Activated naive CD4-positive, alpha-beta T cell treated with anti-CD3 and anti-CD28 coated beads, Interleukin-2, amount 50 U/mL, for 16 hours (primary cell): ENCODE measurements around the gene SELPLG.

Source experiments
- DNase-seq: peaks from one replicate; pipeline ENCODE4 v3.0.0-alpha.2; 2020

Gene SELPLG

DNA sequence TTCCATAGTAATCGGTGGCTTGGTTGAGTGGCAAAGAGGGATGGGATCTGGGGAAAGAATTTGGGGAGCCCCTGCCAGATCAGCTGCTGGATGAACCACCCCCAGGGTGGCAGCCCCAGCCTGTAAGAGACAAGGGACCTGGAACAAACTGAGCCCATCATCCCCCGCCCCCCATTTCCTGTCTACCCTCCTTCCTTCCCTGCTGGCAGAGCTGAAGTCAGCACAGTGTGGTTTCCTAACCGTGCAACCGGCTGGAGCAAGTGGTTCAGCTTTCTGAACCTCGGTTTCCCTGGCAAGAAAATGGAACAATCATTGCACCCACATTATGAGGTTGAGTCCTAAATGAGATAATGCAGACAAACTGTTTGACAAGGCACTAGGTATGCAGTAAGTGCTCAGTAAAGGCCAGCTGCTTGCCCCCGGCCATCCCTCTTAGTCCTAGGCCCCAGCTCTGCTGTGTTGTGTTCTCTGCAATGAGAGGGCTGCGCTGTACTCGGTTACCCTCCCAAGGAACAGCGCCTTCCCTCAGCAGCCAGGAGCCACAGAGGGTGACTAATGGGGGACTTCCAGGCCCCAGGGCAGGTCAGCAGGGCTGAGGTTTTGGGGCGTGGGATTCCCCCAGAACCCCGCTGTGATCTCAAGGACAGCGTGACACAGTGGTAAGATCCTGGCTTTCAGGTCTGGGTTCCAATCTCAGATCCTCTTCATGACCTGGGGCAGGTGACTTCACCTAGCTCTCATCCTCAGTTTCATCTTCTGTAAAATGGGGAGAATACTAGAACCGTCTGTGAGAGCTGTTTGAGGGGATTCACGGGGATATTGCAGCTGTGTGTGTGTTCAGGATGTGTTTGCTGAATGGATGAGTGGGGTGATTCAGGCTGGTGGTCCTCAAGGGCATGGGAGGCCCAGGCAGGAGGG, 16.5 kb downstream of the SELPLG start:
- DNase-seq: peak; percentile 77

DNA sequence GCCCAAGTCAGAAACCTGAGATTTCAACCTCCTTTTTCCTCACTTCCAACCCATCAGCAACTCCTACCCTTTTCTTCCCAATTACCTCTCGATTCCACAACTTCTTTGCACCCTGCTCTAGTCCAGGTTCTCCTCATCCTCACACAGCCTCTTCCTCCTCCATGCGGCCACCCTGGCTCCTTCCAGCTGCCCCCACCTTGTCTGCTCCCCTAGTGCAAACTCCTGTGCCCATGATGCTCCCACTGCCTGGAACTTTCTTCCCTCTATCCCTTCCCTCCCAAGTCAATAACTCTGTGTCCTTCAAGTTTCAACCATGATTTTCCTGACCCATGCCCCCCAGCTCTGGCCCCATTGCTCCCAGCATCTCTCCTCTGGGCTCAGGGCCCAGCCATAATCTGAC, 17.3 kb downstream of the SELPLG start:
- DNase-seq: no peak

DNA sequence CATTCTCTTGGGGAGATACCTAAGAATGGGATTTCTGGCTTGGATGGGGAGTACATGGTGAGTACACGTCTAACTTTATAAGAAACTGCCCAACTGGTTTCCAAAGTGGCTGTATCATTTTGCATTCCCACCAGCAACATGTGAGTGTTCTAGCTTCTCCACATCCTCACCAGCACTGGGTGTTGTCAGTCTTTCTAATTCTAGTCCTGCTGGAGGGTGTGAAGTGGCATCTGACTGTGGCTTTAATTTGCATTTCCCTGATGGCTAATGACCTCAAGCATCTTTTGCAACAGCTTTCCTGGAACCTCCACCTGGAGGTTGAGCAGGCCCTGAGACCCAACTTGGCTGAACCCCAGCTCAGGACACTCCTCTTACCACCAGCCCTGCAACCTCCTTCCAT, 17.8 kb downstream of the SELPLG start:
- no peak for DNase-seq

DNA sequence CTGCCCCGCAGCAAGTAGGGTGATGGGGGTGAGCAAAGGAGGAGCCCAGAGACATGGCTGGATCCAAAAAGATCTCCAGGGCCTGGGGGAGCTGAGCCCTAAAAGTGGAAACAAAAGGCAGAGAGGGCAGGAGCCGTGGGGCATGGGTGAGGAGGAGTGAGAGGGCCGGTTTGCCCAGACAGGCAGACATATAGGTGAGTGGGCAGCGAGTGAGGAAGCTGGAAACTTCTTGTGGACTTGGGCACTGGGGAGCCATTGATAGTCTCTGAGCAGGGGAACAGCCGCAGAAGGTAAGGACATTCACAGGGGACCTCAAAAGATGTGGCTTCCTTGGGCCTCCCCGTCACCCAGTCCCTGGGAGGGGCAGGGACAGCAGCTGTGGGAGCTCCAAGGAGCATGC, 19.1 kb downstream of the SELPLG start:
- DNase-seq: no peak

DNA sequence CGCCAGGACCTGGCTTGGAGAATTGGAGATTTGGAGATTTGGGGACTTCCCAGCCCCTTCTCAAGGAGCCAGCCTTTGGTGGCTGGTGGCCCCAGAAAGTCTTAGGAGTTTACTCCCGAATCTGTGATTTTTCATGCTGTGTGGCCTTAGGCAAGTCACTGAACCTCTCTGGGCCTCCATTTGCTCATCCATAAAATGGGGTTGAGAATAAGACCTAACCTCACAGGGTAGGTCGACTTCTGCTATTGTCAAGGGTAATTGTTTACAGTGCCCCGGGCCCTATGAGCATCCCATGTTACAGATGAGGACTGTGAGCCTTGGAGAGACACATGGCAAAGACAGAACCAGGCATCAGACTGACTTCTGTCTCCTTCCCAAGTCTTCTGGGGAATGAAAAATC, 19.7 kb downstream of the SELPLG start:
- no peak for DNase-seq

DNA sequence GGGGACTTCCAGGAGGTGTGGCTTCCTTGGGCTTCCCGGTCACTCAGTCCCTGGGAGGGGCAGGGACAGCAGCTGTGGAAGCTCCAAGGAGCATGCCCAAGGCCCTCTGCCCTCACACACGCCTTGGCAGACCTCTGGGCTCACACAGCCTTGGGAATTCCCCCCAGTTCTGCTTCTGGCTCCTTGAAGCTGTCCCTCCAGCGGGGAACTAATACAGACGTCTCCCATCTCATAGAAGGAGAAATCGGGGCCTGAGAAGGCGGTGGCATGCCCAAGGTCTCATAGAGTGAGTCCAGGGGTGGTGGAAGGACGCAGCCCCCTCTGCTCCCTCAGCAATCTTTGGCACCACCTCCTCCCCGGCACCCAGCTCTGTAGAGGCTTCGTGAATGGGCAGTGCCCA, 20.1 kb downstream of the SELPLG start:
- DNase-seq: no peak

DNA sequence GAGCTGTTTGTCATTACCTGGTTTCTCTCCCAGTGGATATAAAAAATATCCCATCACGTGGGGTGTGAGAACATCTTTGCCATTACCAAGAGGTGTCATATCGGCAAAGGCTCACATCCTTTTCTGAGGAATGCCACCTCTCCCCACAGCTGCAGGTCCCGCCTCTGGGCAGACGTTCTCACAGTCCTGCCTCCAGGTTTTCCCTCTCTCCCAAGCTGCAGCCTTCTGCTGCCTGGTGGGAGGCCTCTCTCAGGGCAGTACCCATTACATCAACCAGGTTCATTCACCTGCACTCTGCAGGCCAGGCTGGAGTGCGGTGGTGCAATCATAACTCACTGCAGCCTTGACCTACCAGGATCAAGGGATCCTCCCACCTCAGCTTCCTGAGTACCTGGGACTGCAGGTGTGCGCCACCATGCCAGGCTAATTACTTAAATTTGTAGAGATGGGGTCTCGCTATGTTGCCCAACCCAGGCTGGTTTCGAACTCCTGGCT, 20.9 kb downstream of the SELPLG start:
- DNase-seq: no peak

DNA sequence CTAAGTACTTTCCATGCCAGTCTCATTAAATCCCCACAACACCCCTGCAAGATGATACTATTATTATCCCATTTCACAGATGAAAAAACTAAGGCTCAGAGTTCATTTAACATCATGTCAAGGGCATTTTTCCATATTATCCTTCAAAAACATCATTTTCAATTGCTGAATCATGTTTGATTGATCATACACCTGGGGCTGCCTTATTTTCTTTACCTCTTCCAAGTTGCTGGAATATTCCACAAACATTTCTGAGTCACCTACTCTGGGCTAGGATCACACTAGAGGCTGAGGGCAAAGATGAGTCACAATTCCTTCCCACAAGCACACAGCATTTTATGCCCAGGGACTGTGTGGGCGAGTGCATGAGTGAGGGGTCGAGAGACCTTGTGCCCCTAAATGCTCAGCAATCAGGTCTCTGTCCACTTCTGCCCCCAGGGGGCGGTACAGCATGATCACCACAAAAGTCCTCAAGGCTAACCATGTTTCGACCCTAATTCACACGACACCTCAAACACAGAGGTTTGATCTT, 21.7 kb downstream of the SELPLG start:
- DNase-seq: peak; percentile 63

DNA sequence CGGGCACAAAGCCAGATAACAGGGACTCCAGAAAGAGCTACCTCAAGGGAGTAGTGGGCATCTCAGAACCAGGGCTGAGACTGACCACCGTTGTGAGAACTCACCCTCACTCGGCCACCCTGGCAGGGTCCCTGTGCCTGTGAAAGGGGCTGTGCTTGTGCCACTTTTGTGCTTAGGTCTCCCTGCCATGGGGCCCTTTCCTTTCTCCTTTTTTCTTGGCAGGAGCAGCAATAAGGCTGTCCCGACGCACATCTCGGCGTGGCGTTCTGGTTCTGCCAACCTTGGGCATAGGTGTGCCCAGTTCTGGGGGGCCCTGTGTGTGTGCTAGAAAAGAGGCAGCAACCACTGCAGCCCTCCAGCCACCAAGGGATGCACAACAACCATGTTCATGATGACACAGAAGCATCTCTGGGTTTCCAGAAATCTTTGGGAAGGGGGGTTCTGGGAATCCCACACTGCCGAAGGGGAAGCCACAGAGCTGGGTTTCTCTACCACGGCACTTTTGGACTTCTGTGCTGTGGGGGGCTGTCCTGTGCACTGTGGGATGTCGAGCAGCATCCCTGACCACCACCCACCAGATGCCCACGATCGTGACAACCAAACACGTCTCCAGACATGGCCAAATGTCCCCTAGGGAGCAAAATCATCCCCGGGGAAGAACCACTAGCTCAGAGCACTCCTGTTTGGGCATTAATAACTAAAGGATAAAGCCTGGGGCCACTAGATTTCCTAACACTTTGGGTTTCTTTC, 22.7 kb downstream of the SELPLG start:
- no peak for DNase-seq

DNA sequence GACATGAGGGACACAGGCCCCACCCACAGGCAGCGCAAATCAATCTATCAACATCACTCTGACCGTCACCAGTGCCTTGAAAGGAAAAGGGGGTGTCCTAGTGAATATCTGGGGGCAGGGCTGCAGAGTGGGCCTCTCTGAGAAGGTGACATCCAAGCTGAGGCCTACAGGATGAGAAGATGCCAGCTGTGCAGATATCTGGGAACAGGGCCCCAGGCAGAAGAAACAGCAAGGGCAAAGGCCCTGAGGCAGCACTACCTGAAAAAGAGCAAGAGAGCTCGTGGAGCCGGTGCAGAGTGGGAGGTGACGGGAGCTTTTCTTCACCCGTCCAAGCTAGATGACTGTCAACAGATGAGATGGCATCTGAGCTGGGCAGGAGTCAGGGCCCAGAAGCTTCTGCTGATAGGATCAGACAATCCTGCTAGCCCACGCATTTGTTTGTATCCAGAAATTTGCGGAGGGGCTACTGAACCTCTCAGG, 23.3 kb downstream of the SELPLG start:
- no peak for DNase-seq

DNA sequence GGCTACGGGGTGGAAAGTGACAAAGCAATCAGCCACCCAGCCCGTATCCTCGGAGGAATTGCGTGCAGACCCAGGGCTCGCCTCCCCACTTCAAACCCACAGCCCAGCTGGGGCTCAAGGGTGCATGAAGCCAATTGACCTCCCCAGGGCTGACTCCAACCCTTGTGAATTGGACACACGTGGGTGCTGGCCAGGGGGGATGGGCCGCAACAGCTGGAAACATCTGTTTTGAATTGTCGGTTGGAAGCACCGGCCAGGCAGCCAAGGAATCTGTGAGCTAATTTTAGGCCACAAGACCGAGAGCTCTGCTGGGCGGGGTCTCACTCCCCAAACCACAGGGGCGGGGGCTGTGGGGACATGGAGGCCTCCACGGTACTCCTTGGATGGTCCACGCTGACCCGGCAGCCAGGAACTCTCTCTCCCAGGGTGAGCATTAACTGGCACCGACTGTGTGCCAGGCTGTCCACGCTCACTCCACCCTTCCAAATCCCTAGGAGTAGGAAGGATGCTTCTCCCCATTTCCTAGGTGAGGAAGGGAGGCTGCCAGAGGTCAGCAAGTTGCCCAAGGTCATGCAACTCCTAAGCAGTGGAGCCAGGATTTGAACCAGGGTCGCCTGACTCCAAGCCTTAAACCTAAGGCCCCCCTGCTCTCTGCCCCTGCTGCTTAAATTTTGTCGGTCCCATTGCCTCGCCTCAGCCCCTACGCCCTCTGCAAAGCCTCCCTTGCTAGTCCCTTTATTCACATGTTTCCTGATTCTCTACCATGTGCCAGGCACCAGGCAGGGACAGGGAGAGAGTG, 24.0 kb downstream of the SELPLG start:
- no peak for DNase-seq

DNA sequence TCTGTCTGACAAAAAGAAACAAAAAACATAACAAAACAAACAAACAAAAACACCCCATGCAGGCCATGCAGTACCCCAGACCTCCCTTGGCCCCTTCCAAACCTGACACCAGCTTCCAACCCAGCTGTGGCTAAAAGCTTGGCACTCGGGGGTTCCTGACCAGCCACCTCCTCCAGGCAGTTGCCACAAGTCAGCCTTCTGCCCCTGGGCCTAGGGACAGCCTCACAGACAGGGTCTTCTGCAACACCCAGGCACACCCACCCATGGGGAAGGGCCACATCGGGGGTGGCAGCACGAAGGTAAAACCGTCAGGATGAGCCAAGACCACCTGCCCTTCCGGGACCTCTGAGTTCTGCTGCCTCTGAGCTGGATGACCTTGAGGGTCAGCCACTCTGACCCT, 25.1 kb downstream of the SELPLG start:
- no peak for DNase-seq

DNA sequence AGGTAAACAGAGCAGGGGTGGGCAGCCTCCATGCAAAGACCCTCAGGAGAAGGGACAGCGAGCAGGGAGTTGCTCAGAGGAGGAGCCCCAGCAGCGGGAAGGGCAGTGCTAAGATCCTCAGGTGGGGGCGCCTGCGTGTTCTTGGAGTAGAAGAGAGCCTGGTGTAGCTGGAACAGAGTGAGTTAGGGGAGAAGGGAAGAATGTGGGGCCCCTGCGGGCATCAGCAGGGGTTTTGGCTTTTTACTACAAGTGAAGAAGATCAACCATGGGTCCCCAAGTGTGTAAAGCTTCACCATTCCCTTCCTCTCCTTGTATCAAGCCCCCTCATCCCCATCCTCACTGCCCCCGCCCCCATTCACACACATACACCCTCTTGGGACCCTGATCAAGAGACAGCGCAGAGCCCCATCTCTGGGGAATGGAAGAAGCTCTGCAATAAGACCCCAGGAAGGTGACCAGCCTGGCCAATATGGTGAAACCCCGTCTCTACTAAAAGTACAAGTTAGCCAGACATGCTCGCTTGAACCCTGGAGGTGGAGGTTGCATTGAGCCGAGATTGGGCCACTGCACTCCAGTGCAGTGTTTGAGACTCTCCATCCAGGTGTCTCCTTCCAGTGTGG, 25.6 kb downstream of the SELPLG start:
- DNase-seq: no peak

DNA sequence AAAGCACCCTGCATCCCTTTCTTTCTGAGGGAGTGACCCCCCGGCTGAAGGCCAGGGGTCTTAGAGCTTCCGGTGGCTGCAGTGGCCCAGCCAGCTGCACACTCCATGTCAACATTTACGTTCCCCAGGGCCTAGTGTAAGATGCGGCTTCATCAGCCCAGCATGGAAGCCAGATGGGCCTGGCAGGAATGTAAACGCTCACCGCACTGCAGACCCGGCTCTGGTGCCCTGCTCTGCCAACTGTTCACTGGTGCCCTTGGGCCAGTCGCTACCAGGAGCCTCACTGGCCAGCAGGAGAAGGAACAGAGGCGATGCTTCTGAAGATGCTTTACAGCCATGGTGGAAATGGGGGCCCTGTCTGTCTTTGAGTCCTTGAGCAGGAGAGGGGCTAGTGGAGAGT, 27.2 kb downstream of the SELPLG start:
- DNase-seq: no peak

DNA sequence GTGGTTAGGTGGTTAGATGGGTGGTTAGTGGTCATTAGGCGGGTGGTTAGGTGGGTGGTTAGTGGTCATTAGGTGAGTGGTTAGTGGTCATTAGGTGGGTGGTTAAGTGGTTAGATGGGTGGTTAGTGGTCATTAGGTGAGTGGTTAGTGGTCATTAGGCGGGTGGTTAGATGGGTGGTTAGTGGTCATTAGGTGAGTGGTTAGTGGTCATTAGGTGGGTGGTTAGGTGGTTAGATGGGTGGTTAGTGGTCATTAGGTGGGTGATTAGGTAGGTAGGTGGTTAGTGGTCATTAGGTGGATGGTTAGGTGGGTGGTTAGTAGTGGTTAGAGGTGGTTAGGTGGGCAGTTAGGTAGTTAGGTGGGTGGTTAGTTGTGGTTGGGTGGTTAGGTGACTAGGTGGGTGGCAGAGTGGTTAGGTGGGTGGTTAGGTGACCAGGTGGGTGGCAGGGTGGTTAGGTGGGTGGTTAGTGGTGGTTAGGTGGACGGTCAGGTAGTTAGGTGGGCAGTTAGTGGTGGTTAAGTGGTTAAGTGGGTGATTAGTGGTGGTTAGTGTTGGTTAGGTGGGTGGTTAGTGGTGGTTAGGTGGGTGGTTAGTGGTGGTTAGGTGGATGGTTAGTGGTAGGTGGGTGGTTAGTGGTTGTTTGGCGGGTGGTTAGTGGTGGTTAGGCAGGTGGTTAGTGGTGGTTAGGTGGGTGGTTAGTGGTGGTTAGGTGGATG, 27.8 kb downstream of the SELPLG start:
- no peak for DNase-seq

DNA sequence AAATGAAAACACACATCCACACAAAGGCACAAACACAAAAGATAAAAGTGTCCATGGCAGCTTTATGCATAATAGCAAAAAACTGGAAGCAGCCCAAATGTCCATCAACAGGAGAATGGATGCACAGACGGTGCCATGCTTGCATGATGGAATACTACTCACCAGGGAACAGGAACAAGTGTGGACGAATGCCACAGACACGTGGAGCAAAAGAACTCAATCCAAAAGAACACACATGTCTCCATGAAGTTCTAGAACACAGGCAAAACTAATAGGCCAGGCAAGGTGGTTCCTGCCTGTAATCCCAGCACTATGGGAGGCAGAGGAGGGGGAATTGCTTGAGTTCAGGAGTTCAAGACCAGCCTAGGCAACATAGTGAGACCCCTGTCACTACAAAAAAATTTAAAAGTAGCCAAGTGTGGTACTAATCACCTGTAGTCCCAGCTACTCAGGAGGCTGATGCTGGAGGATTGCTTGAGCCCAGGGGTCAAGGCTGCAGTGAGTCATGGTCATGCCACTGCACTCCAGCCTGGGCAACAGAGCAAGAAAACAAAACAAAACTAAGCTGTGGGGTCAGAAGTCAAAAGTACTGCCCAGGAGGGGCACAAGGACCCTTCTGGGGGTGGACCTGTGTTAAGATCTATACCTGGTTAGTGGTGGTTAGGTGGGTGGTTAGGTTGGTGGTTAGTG, 28.5 kb downstream of the SELPLG start:
- DNase-seq: no peak

DNA sequence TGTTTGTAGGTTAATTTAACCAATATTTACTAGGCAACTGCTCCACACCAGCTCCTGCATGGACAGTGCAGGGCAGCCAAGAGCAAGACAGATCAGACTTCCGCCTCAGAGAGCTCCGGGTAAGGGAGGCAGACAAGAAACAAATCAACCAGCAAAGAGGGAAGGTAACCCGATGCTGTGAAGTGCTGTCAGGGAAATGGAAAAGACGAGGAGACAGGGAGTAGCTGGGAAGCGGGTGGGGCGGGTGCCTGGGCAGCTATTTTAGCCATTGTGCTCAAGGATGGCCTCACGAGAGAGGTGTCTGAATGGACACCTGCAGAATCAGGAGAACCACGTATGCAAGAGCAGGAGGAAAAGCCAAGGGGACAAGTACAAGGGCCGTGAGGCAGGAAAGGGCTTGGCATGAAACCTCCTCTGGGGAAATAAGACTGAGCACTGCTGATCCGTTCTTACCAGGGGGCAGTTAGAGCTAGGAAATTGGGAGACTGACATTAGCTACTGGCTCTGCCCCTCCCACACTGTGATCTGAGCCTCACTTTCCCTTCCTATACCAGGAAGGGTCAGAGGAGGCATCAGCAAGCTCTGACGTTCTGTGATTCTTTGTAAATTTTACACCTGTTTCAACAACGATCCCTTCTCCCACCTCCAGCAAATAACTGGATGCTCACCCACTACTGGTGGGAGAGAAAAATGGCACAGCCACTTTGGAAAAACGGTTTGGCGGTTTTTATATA, 29.3 kb downstream of the SELPLG start:
- no peak for DNase-seq

DNA sequence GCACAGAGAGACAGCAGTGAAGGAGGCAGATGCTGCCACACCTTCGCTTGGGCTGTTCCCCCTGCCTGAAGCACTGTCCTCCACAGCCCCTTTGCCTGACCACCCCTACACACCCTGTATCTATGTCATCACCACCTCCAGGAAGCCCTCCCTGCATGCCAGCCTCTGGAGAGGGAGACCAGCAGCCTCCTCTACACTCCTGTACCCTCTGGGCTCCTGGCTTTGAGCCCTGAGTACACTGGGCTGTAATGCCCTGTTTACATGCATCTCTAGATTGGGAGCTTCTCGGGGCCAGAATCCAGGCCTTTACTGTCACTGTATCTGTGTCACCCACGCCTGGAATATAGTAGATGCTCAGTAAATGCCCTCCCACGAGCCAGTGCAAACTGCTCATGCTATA, 30.0 kb downstream of the SELPLG start:
- DNase-seq: no peak

DNA sequence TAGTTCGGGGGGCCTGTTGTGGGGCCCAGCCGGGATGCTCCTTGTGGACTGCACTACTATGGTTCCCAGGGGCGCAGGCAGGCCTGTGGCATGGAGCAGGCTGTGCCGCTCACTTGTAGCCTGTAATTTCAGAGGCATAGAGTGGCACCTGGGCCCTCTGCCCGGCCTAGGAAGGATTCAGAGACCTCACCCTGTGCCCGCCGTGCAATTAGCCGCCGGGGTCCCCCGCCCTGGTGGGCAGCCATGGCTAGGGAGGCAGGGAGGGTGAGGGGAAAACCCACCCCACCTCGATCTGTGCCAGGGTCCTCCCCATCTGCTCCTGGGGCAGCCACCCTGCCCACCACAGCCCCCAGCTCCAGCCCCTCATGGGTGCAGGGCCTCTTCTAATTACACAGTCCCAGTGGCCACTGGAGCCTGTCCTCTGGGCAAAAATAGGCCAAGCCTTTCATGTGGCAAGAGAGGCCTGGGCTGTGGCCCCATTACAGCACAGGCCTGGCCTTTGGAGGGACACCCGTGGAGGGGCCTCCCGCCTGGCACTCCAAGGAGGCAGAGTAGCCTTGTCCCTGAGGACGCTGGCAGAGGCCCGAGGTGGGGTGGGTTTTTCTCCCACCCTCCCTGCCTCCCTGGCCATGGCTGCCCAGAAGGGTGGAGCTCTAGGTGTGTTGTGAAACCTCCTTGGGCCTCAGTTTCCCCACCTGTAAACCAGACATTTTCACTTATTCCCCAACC, 30.6 kb downstream of the SELPLG start:
- DNase-seq: no peak
